Esophagus squamous epithelium (tissue), 5 donors: ENCODE data around the gene MCEE. TPM values are rescaled to one million over a fixed set of nuclear protein-coding genes. Genes with fewer than 3 reads are reported as not detected.

Experiments used
- DNase-seq: peaks from one replicate; lab custom pipeline; 2025; lab: John Stamatoyannopoulos, UW
- H3K27ac ChIP-seq, 4 donors: fragments of 200-600 bp; sonication (generic); one replicate each; pipeline ENCODE4 v1.5.1; 2016 to 2019; ENCODE audit warnings: mild to moderate bottlenecking in 1 of 4
- H3K27me3 ChIP-seq, 4 donors: fragments of 200-600 bp; sonication (generic); 1 replicate in 3 of 4; 2 replicates in 1 of 4; pipeline versions ENCODE4 v1.5.1 to v1.6.0; 2017 to 2021; ENCODE audit warnings: antibody characterized with exemption in 1 of 4
- H3K36me3 ChIP-seq, 3 donors: fragments of 200-600 bp; sonication (generic); one replicate each; pipeline ENCODE4 v1.5.1; 2016 to 2019
- H3K4me1 ChIP-seq, 3 donors: fragments of 200-600 bp; sonication (generic); one replicate each; pipeline ENCODE4 v1.5.1; 2017 to 2019
- H3K4me3 ChIP-seq, 4 donors: fragments of 200-600 bp; sonication (generic); 1 replicate in 3 of 4; 2 replicates in 1 of 4; pipeline ENCODE4 v1.5.1; 2016 to 2019; ENCODE audit warnings: mild to moderate bottlenecking in 2 of 4, moderate library complexity in 1 of 4
- H3K9me3 ChIP-seq, 3 donors: fragments of 200-600 bp; sonication (generic); one replicate each; pipeline ENCODE4 v1.5.1; 2016 to 2019
- CTCF ChIP-seq, 6 experiments: fragments of 450-650 bp in 4 of 6; fragments of 200-600 bp in 2 of 6; sonication (generic) in 2 of 6; IDR thresholded peaks; one replicate each; pipeline ENCODE4 v1.5.1; 2016 to 2019; ENCODE audit warnings: antibody characterized with exemption in 6 of 6, mild to moderate bottlenecking in 4 of 6, moderate library complexity in 4 of 6
- POLR2A ChIP-seq, 4 donors: fragments of 450-650 bp; IDR thresholded peaks; one replicate each; pipeline ENCODE4 v1.6.1; 2017; ENCODE audit warnings: antibody characterized with exemption in 4 of 4, mild to moderate bottlenecking in 4 of 4, moderate library complexity in 3 of 4
- WGBS, 2 donors: methylation state at CpG; one replicate each; pipeline ENCODE4 v1.1.5; 2018; 5-methylcytosine and 5-hydroxymethylcytosine counted together
- intact Hi-C: fragments of 100-400 bp; cut with DNase I; formaldehyde crosslinking; loops from one replicate; pipeline ENCODE4 v1.15.0; 2022
- total RNA-seq, 4 donors: library from RNA; depleted of rRNA; stranded (reverse); fragments of >200 nt; gene quantifications; one replicate each; pipeline ENCODE4 v1.1.0, GENCODE V29; 2016
- donor health status: DM: yes; HTN: yes; CAD: no.

Gene MCEE
- total RNA-seq, 4 donors from 2014 or later = 18.9 to 26.5 (median 21.6) TPM

- WGBS, 2 donors = 88 to 94% methylated on average over 2 of the region's 2 CpGs
- H3K4me3 ChIP-seq = no peak overlapping the region
- no peak for TF ChIP-seq POLR2A (IDR thresholded peaks at IDR 0.05)
- no peak for TF ChIP-seq CTCF (IDR thresholded peaks at IDR 0.05)
- no peak overlapping the region for H3K27ac ChIP-seq
- peaks cover 31 to 35% (median 32%) of the 10 kb centered on the region in 3 donors for H3K4me1 ChIP-seq
- intact Hi-C loops = no loop called here
- no peaks in the 10 kb centered on the region for H3K9me3 ChIP-seq
- no peaks in the 10 kb centered on the region for H3K27me3 ChIP-seq
- peaks cover 22 to 76% (median 39%) of the 10 kb centered on the region in 3 donors for H3K36me3 ChIP-seq
- DNase-seq = no peak
Observed at GRCh38 chr2:71074893-71075395, 55.1 kb downstream of the MCEE start.

- Histone ChIP-seq H3K27ac (peak overlapping the region; percentile 69 to 98 (median 94)), H3K4me3 (no peak overlapping the region), H3K36me3 (peaks cover 22 to 62% (median 33%) of the 10 kb centered on the region in 3 donors), H3K27me3 (no peaks in the 10 kb centered on the region), H3K4me1 (peaks cover 39 to 47% (median 41%) of the 10 kb centered on the region in 3 donors), H3K9me3 (no peaks in the 10 kb centered on the region)
- no peak for DNase-seq
- intact Hi-C loops = no loop called here
- no peak for TF ChIP-seq POLR2A (IDR thresholded peaks at IDR 0.05)
- TF ChIP-seq CTCF (IDR thresholded peaks at IDR 0.05) = no peak
- 76 to 97% methylated on average over 6 of the region's 8 CpGs for WGBS, 2 donors
Observed at GRCh38 chr2:71073475-71073874, 56.6 kb downstream of the MCEE start.

GRCh38 chr2:71072492-71072891, 57.5 kb downstream of the MCEE start:
- peaks cover 41 to 52% (median 45%) of the 10 kb centered on the region in 3 donors for H3K4me1 ChIP-seq
- peaks cover 22 to 52% (median 24%) of the 10 kb centered on the region in 3 donors for H3K36me3 ChIP-seq
- intact Hi-C loops = no loop called here
- DNase-seq = no peak
- WGBS, 2 donors = 46% methylated on average over 4 of the region's 4 CpGs; no CpG with 5 or more reads in 1 of the 2 donors
- no peaks in the 10 kb centered on the region for H3K27me3 ChIP-seq
- H3K27ac ChIP-seq = peak overlapping the region; percentile 69 to 98 (median 94)
- TF ChIP-seq POLR2A (IDR thresholded peaks at IDR 0.05) (no peak), CTCF (IDR thresholded peaks at IDR 0.05) (no peak)
- no peaks in the 10 kb centered on the region for H3K9me3 ChIP-seq
- no peak overlapping the region for H3K4me3 ChIP-seq

- WGBS, 2 donors = 26 to 31% methylated on average over 6 to 14 of the region's 14 CpGs
- peak overlapping the region; percentile 69 to 98 (median 94) for H3K27ac ChIP-seq
- H3K9me3 ChIP-seq = no peaks in the 10 kb centered on the region
- no peaks in the 10 kb centered on the region for H3K27me3 ChIP-seq
- TF ChIP-seq CTCF (IDR thresholded peaks at IDR 0.05) (no peak), POLR2A (IDR thresholded peaks at IDR 0.05) (no peak)
- intact Hi-C loops = no loop called here
- peak overlapping the region in 1 of 4 donors; percentile 45 for H3K4me3 ChIP-seq
- H3K36me3 ChIP-seq = peaks cover 19 to 45% (median 22%) of the 10 kb centered on the region in 3 donors
- DNase-seq = no peak
- peaks cover 42 to 58% (median 46%) of the 10 kb centered on the region in 3 donors for H3K4me1 ChIP-seq
Observed at GRCh38 chr2:71071681-71072398, 58.2 kb downstream of the MCEE start.
